PC-3 (cell line): ENCODE data around the gene DICER1. TPM values are rescaled to one million over a fixed set of nuclear protein-coding genes. Genes with fewer than 3 reads are reported as not detected.

Source experiments
- ATAC-seq: fragments of 200-7000 bp; cut with Tn5 transposase; 2 replicates; pipeline ENCODE4 v1.9.1; 2020; ENCODE audit warnings: mild to moderate bottlenecking, moderate library complexity
- BruUV-seq: library from RNA; stranded (reverse); fragments of 400-500 nt; replicated peaks from 2 replicates; lab custom pipeline; 2021; lab: Mats Ljungman, UMichigan
- CTCF ChIA-PET: fragments of 300-600 bp; sonication (Branson Sonifier 250); formaldehyde crosslinking; loops from one replicate; lab custom pipeline; 2022; ENCODE audit warnings: antibody characterized with exemption; lab: Charles Lee
- POLR2A ChIA-PET: fragments of 300-600 bp; sonication (Branson Sonifier 250); formaldehyde crosslinking; loops from one replicate; lab custom pipeline; 2022; ENCODE audit warnings: antibody characterized with exemption; ENCODE audit not compliant: unreplicated experiment; lab: Charles Lee
- DNase-seq: peaks from one replicate; pipeline ENCODE4 v3.0.0-alpha.2; 2015
- H2AFZ ChIP-seq: fragments of 300-600 bp; sonication (generic); 2 replicates; pipeline ENCODE4 v1.6.0; 2016; ENCODE audit warnings: antibody characterized with exemption, low read length
- H3F3A ChIP-seq: fragments of 300-600 bp; sonication (generic); one replicate; pipeline ENCODE4 v1.6.0; 2017; ENCODE audit warnings: antibody characterized with exemption, low read length, control low read depth, mild to moderate bottlenecking; ENCODE audit not compliant: unreplicated experiment
- H3K27ac ChIP-seq: fragments of 300-600 bp; sonication (generic); 2 replicates; pipeline ENCODE4 v1.5.1; 2016; ENCODE audit warnings: mild to moderate bottlenecking, low read length
- H3K27me3 ChIP-seq: fragments of 300-600 bp; sonication (generic); 2 replicates; pipeline ENCODE4 v1.6.1; 2016; ENCODE audit warnings: low read length, mixed read lengths
- H3K36me3 ChIP-seq: fragments of 300-600 bp; sonication (generic); 2 replicates; pipeline ENCODE4 v1.6.1; 2016; ENCODE audit warnings: low read depth, mixed run types, low read length, mixed read lengths
- H3K4me1 ChIP-seq: fragments of 300-600 bp; sonication (generic); 2 replicates; pipeline ENCODE4 v1.5.1; 2016; ENCODE audit warnings: low read length; ENCODE audit not compliant: insufficient read depth
- H3K4me2 ChIP-seq: fragments of 300-600 bp; sonication (generic); 2 replicates; pipeline ENCODE4 v1.6.0; 2016; ENCODE audit warnings: low read length
- H3K4me3 ChIP-seq: fragments of 300-600 bp; sonication (generic); 2 replicates; pipeline ENCODE4 v1.5.1; 2016; ENCODE audit warnings: mild to moderate bottlenecking, low read length, mixed read lengths
- H3K79me2 ChIP-seq: fragments of 300-600 bp; sonication (generic); 2 replicates; pipeline ENCODE4 v1.6.1; 2017; ENCODE audit warnings: low read length, mixed read lengths
- H3K9ac ChIP-seq: fragments of 300-600 bp; sonication (generic); 2 replicates; pipeline ENCODE4 v1.6.0; 2016; ENCODE audit warnings: mild to moderate bottlenecking, low read length
- H3K9me2 ChIP-seq: fragments of 300-600 bp; sonication (generic); replicated peaks from 2 replicates; pipeline ENCODE4 v1.6.1; 2016; ENCODE audit warnings: mixed run types, low read length, mixed read lengths
- H3K9me3 ChIP-seq: fragments of 300-600 bp; sonication (generic); 2 replicates; pipeline ENCODE4 v1.6.1; 2016; ENCODE audit warnings: low read length, mixed read lengths
- H4K20me1 ChIP-seq: fragments of 300-600 bp; sonication (generic); 2 replicates; pipeline ENCODE4 v1.6.1; 2016; ENCODE audit warnings: low read length, mixed read lengths
- CTCF ChIP-seq: fragments of 300-600 bp; sonication (generic); conservative IDR thresholded peaks from 2 replicates; pipeline ENCODE4 v1.5.1; 2017; ENCODE audit warnings: antibody characterized with exemption, low read depth, mild to moderate bottlenecking, low read length
- EZH2 ChIP-seq: fragments of 300-600 bp; sonication (generic); IDR thresholded peaks from one replicate; pipeline ENCODE4 v1.6.1; 2017; ENCODE audit warnings: antibody characterized with exemption, mild to moderate bottlenecking, low read length; ENCODE audit not compliant: unreplicated experiment
- EZH2phosphoT487 ChIP-seq: fragments of 300-600 bp; sonication (generic); IDR thresholded peaks from 2 replicates; pipeline ENCODE4 v1.6.1; 2018; ENCODE audit warnings: mild to moderate bottlenecking, antibody characterized with exemption, low read length, borderline replicate concordance
- intact Hi-C: fragments of 100-400 bp; cut with micrococcal nuclease; formaldehyde crosslinking; loops from 2 replicates; pipeline ENCODE4 v1.9.0; 2023
- total RNA-seq: library from RNA; depleted of rRNA; stranded (reverse); fragments of >200 nt; gene quantifications from 2 replicates; pipeline ENCODE4 v1.2.3, GENCODE V29; 2014

DICER1 gene
- total RNA-seq, 1 experiment from 2014 or later: 29.9 TPM

- Histone ChIP-seq H3K4me1 (peaks cover 3% of the 10 kb centered on the region; the same call in 1 of the 2 replicates), H3K9ac (no peak overlapping the region), H2AFZ (no peak overlapping the region), H4K20me1 (no peaks in the 10 kb centered on the region), H3K27me3 (no peaks in the 10 kb centered on the region), H3K9me3 (no peaks in the 10 kb centered on the region), H3K4me2 (no peak overlapping the region), H3K79me2 (no peaks in the 10 kb centered on the region), H3K9me2 (no peaks in the 10 kb centered on the region), H3K36me3 (no peaks in the 10 kb centered on the region), H3K4me3 (no peak overlapping the region), H3K27ac (no peak overlapping the region), H3F3A (no peaks in the 10 kb centered on the region)
- TF ChIP-seq EZH2phosphoT487 (no peak), EZH2 (no peak), CTCF (no peak)
- no peak for ATAC-seq
- POLR2A ChIA-PET: no interaction called here
- no peak for DNase-seq
- intact Hi-C loops: no loop called here
- BruUV-seq: no TSS peak
- CTCF ChIA-PET: no interaction called here
These were observed 5.8 kb upstream of the DICER1 start for GRCh38 chr14:95163132-95163531.

- no peaks in the 10 kb centered on the region for H3F3A ChIP-seq
- no peak for DNase-seq
- H3K4me3 ChIP-seq: no peak overlapping the region
- H3K36me3 ChIP-seq: no peaks in the 10 kb centered on the region
- H3K9ac ChIP-seq: no peak overlapping the region
- intact Hi-C loops: no loop called here
- ChIA-PET CTCF (no interaction called here), POLR2A (no interaction called here)
- H3K4me2 ChIP-seq: no peak overlapping the region
- H2AFZ ChIP-seq: no peak overlapping the region
- TF ChIP-seq CTCF (no peak), EZH2phosphoT487 (no peak), EZH2 (no peak)
- H3K4me1 ChIP-seq: peaks cover 7% of the 10 kb centered on the region; the same call in 1 of the 2 replicates
- H3K79me2 ChIP-seq: no peaks in the 10 kb centered on the region
- BruUV-seq: no TSS peak
- H3K27me3 ChIP-seq: no peaks in the 10 kb centered on the region
- no peak overlapping the region for H3K27ac ChIP-seq
- H3K9me2 ChIP-seq: no peaks in the 10 kb centered on the region
- H3K9me3 ChIP-seq: no peaks in the 10 kb centered on the region
- no peak for ATAC-seq
- no peaks in the 10 kb centered on the region for H4K20me1 ChIP-seq
These were observed 5.3 kb upstream of the DICER1 start for GRCh38 chr14:95162641-95163040.

- Histone ChIP-seq H4K20me1 (peaks cover 37% of the 10 kb centered on the region), H3K4me1 (peaks cover 33% of the 10 kb centered on the region), H2AFZ (no peak overlapping the region; the same call in 1 of the 2 replicates), H3K4me2 (peak overlapping the region; percentile 85), H3K9ac (peak overlapping the region; percentile 90), H3K79me2 (peaks cover 49% of the 10 kb centered on the region), H3K27me3 (no peaks in the 10 kb centered on the region), H3K9me2 (no peaks in the 10 kb centered on the region), H3F3A (no peaks in the 10 kb centered on the region), H3K9me3 (no peaks in the 10 kb centered on the region), H3K4me3 (peak overlapping the region; percentile 88), H3K36me3 (no peaks in the 10 kb centered on the region), H3K27ac (peak overlapping the region; percentile 27; the same call in 1 of the 2 replicates)
- CTCF ChIA-PET: no interaction called here
- BruUV-seq: no TSS peak
- DNase-seq: no peak
- ATAC-seq: peak; percentile 31
- POLR2A ChIA-PET: no interaction called here
- intact Hi-C loops: loop anchor here (2.0 to 5.0 kb wide), 3 partner anchors 44 to 375 kb away; no protein-coding TSS in a partner anchor
- TF ChIP-seq EZH2phosphoT487: no peak
- no peak for TF ChIP-seq EZH2
- no peak for TF ChIP-seq CTCF
These were observed 342 bp downstream of the DICER1 start for GRCh38 chr14:95157048-95157326.
